HG02678 (cell line): ENCODE data around the gene EGLN3.
A peak's percentile ranks its signal among the peaks of the same experiment; 100 is the strongest.
"Not testable (repeated sequence)": the region's sequence is repeated elsewhere in the genome, so short reads cannot be mapped to it uniquely, and the experiment has no call there.

ENCODE experiments used
- ATAC-seq: cut with Tn5 transposase; IDR thresholded peaks from one replicate; pipeline ENCODE4 v1.9.1; 2021; ENCODE audit warnings: mild to moderate bottlenecking, moderate library complexity; ENCODE audit not compliant: unreplicated experiment

The EGLN3 gene

DNA sequence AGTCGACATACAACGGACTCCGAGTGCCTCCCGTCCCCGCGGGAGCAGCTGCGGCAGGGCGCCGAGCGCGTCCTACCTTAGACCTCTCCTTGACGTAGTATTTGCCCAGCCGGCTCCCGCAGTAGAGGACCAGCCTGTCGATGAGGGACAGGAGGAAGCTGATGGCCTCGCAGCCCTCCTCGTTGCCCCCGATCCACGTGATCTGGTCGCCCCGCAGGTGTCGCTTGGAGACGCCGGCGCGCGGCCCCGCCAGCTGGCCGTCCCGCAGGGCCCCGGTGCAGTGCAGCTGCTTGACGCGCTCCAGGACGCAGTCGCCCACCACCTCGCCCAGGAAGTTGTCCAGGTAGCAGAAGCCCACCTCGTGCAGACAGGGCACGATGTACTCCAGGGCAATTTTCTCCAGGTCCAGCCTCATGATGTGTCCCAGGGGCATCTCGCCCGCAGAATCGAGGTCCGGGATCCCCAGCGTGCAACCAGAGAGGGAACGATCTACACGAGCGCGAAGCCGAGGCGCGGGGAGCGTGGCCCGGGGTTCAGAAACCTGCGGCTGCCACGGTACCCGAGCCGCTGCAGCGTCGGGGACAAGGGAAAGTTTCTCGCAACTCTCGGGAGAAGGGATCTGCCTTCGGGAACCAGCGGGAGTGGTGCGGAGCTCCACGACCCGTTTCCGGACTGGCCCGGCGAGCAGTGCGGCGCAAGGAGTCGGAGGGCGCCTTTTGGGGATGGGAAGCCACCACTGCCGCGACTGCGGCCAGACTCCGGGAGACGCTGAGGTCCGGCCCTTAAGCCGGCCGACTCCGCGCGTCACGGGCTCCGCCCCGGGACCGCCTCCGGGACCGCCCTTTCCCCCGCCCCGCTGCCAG is at the start of gene EGLN3:
Gene EGLN3 (minus strand): TSS at position 755 of the 863 bp plus-strand sequence. CDS start 322 bp downstream, at position 433.
- peak; percentile 88 for ATAC-seq

DNA sequence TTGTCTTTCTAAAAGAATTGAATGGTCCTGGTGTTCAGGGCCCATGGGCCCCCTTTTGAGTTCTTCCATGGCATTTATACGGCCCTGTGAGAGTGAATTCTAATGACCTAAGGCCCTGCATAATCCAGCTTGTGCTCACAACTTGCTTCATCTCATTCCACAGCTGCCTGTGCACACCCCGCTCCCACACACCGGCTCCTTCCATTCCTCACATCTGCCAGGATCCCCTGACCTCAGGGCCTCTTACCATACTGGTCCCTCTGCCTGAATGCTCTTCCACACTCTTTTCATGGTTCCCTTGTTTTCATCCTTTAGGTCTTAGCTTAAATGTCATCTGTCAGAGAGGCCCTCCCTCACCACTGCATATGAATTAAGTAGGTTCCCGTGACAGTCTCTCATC is 49.5 kb upstream of the EGLN3 start:
- ATAC-seq = no peak

DNA sequence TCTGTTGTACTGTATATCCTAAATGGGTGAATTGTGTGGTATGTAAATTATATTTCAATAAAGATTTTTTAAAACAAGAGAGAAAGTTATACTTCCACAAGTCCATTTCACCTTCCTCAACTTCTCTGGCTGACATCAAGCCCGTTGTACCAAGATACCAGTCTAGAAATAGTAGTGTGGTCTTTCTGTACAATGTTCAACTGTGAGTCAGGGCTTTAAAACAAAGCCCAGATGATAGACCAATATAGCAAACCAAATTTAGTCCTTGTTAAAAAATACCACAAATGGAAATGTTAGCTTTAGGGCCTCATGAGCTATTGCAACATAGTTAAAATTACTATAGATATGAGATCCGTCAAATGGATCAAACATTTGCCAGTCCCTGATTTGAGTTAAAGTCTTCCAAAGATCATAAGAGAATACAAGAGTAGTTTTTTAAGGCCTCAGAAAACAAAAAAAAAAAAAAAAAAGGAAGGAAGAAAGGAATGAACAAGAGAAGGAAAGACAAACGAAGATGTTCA is 49.0 kb upstream of the EGLN3 start:
- no peak for ATAC-seq

DNA sequence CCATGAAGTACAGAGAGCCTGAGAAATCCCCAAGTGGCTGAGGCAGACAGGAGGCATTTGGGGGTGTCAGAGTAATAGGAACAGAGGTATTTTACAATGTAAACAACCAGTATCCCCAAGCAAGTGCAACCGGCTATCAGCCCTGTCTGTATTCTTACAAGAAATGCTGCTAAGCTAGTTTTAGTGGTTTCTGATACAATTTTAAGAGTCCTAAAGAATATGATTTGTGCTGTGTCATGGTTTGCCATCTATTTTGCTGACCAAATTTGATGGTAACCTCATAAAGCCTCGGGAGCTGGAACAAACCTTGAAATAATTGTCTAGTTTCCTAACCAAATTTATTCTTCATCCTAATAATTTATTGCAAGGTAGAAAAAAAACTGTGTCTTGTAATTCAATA is 46.7 kb upstream of the EGLN3 start:
- ATAC-seq = no peak

DNA sequence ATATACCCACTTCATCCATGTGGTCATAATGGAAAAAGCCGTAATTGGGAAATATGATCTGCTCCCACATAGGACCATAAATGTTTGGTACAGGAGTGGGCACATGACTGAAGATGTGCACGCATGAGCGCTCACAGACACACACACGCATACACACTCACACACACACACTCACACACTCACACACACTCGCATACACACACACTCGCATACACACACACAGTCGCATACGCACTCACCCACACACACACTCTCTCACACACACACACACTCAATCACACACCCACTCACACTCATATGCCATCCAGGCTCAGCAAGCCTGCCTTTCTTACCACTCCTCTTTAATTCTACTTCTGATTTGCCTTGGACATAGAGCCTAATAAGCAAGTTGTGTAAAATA is 45.6 kb upstream of the EGLN3 start:
- ATAC-seq = no peak

DNA sequence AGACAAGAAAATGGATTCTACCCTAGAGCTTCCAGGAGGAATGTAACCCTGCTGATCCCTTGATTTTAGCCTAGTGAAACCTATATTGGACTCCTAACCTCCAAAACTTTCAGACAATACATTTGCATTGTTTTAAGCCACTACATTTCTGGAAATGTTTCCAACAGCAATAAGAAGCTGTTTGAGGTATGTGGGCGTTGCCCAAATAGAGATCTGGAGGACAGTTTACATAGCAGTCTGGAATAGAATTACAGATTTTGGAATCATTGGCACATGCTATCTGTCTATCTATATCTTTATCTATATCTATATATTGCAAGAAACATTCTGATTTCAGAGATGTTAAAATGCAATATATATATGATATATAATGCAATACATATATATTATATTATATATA is 42.4 kb upstream of the EGLN3 start:
- no peak for ATAC-seq

DNA sequence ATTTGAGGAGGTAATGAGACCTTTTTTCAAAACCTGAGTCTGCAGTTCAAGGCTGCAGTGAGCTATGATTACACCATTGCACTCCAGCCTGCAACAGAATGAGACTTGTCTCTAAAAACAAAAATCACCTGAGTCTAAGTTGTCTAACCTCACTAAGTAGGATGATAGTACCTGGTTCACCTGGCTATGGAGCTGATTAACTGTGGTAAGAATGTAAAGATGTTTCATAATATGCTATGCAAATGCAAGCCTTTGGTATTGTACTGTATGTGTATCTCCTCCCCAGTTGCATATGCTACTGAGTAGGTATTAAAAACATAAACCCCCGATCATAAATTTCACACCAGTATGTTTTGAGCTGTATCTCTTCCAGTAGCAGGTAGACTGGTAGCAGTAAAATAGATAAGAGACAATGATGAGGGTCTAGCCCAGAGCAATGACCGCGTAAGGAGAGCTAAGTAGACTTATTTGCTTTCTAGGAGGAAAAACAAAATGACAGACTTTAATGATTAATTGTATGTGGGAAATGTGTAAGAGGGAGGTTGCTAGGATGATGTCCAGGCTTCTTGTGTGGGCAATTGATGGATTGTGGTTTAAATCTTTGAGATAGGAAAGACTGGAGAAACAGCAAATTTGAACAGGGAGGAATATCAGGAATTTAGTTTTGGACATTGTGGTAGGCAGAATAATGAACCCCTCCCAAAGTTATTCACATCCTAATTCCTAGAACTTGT is 41.6 kb upstream of the EGLN3 start:
- ATAC-seq = no peak

DNA sequence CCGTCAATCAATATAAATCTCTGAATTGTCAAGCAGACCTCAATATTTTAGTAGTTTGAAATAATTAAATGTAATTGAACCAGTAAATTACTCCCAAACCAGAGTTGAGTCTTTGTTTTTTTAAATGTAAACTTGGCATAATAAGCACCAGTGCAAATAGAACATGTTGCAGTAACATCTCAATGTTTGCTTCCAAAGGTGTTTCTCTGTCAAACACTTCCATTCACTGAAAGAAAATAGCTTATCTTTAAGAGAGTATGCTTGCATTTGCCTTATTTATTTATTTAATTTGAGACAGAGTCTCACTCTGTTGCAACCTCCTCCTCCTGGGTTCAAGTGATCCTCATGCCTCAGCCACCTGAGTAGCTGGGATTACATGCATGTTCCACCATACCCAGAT is 39.9 kb upstream of the EGLN3 start:
- ATAC-seq = no peak

DNA sequence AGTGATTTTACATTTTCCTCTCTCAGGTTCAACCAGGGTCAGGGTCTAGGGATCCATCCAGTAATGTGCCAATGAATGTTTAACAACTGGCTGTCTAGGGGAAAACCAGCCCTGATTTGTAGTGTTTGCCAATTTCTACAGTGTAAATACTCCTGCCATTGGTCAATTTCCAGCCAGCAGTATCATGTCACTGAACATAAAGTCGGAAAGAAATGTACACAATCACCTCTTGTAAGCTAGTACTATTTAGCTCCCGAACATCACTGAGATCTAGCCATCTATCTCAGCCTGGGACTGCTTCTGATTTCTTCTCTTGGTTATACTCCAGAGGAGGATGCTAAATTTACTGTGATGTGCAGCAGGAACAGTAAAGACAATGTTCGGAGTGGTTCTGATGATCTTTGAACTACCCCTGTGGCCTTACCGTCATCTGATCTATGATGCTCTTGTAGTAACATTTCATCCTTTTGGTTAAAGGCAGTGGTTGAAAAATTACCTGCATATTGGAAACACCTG is 36.7 kb upstream of the EGLN3 start:
- no peak for ATAC-seq

DNA sequence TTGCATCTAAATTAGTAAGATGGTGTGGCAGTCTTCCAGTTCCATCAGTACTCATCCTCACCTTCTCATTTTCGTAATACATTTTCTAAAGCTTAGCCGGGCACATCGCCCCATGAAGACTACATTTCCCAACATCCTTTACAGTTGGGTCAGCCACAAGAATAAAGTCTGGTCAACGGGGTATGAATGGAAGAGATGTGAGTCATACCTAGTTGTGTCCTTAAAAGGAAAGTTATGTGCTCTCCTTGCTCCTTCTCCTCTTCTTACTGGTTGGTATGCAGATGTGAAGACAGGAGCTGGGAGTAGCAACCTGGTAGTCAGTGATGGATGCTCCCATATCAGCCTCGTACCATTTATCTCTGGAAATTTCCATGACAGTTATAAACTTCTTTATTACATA is 35.9 kb upstream of the EGLN3 start:
- no peak for ATAC-seq

DNA sequence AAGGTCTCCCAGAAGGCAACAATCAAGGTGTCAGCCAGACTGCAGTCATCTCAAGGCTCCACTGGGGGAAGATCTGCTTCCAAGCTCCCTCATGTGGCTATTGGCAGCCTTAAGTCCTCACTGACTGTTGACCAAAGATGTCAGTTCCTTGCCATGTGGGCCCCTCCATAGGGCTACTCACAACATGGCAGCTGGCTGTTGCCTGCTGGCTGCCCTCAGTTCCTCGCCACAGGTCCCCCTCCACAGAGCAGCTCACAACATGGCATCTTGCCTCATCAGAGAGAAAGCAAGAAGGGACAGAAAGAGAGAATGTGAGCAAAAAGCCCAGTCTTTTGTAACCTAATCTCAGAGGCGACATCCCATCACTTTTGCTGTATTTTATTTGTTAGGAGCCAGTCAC is 34.4 kb upstream of the EGLN3 start:
- ATAC-seq = no peak

DNA sequence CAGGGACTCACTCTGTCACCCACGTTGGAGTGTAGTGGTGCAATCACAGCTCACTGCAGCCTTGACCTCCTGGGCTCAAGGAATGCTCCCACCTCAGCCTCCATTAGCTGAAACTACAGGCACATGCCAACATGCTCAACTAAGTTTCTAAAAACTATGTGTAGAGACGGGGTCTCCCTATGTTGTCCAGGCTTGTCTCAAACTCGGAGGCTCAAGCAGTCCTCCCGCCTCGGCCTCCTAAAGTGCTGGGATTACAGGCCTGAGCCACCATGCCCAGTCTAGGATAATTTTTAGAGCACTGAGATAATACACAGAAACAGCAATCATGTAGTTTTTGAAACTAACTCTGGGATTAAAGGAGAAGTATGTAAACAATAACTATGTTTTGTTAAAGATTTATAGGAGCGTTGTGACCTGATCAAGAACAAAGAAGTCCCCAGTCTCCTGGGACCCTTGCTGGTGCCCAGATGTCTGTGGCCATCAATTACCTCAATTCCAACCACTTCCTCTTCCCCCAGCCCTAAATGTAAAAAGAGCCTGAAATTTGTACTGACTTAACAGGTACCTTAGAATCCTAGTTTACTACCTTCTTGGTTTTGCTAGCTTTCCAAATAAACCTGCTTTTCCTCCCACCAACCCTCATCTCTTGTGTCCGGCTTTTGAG is 28.9 kb upstream of the EGLN3 start:
- peak; percentile 81 for ATAC-seq

DNA sequence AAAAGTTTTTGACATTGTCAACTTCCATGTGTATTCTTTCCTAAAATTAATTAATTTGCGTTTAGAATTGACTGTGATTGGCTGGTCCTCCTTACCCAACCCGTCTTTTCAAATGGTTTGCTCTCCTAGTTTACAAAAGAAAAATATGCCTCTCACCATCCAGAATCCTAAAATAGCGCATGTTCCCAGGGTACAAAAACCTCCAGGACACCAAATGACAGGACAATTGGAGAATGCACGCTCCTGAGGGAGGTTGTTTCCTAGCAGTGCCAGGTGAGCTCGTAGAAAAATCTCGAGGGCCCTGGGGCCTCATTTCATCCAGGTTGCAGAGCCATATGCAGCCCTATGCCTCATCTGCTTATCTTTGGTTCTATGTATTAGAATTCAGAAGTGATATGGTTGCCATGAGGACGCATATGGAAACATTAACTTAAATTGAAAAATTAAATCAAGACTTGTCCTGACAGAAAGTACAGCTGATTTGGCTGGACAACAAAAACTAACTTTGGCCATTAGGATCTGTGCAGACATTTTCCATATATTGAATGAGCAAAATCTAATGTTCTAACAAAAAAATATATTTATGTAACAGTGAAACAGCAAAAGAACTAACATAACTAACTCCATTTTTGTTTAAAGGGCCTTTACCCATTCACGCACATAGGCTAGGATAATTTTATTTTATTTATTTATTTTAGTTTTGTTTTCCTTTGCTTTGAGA is 28.2 kb upstream of the EGLN3 start:
- ATAC-seq = no peak

DNA sequence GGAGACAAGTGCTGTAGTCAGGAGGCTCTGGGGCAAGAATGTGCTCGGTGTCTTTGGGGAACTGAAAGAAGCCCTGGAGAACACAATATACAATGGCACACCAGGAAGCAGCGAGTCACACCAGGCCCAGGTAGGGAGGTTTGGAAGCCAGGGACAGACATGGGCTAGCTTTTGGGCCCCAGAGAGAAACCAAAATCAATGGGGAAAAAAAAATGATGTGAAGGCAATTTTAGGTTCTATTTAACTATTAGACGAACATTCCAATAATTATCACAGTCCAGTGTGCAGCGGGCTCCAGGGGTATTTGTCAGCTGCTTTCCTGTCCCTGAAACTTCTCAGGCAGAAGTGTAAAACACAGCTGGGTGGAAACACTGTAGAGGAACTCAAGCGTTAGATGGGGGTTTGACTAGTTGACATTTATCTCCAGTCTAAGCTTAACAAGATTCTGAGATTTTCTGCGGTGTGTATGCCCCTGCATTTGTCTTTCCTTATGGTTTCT is 21.8 kb upstream of the EGLN3 start:
- ATAC-seq = peak; percentile 87

DNA sequence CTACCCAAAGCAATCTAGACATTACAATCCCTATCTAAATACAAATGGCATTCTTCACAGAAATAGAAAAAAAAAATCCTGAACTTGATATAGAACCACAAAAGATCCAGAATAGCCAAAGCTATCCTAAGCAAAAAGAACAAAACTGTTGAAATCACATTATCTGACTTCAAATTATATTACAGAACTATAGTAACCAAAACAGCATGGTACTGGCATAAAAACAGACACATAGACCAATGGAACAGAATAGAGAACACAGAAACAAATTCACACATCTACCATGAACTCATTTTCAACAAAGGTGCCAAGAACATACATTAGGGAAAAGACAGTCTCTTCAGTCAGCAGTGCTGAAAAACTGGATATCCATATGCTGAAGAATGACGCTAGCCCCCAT is 19.0 kb upstream of the EGLN3 start:
- ATAC-seq = not testable (repeated sequence)

DNA sequence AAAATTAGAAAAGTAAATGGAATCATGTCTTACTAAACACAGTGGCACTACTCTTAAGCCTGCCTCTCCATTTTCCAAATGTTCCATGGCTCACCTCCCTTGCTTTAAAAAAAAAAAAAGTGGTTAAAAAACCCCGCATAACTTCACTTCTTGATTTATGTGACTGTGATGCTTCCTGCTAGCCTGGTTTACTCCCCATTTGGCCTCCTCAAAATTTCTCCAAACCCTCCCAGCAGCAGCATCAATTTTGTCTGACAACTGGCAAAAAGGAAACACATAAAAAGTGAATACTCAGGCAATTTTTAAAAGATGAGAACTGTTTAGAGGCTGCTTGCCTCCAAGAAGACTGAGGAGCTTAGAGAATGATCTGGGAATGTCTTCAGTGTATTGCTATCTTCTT is 17.8 kb upstream of the EGLN3 start:
- ATAC-seq = no peak

DNA sequence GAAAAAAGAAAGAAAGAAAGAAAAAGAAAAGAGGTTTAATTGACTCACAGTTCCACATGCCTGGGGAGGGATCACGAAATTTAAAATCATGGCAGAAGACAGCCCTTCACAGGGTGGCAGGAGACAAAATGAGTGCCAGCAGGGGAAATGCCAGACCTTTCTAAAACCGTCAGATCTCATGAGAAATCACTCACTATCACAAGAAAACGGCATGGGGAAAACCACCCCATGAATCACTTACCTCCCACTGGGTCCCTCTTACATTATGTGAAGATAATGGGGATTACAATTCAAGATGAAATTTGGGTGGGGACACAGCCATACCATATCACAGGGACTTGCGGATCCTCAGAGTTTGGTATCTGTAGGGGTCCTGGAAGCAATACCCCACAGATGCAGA is 16.3 kb upstream of the EGLN3 start:
- ATAC-seq = no peak

DNA sequence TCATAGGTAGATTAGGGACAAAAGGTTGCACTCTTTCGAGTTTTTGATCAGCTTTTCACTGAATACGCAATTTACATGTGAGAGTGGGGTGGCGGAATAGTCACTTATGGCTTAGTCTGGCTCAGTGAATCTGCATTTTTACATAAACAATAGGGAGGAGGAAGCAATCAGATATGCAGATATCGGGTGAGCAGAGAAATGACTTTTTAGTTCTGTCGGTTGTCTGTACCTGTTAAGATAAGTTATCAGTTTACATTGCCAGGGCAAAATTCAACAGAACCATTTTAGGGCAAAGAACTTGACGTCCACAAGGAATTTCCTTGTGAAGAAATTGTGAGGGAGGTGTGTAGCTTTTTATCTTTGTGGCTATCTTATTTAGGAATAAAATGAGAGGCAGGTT is 15.4 kb upstream of the EGLN3 start:
- no peak for ATAC-seq

DNA sequence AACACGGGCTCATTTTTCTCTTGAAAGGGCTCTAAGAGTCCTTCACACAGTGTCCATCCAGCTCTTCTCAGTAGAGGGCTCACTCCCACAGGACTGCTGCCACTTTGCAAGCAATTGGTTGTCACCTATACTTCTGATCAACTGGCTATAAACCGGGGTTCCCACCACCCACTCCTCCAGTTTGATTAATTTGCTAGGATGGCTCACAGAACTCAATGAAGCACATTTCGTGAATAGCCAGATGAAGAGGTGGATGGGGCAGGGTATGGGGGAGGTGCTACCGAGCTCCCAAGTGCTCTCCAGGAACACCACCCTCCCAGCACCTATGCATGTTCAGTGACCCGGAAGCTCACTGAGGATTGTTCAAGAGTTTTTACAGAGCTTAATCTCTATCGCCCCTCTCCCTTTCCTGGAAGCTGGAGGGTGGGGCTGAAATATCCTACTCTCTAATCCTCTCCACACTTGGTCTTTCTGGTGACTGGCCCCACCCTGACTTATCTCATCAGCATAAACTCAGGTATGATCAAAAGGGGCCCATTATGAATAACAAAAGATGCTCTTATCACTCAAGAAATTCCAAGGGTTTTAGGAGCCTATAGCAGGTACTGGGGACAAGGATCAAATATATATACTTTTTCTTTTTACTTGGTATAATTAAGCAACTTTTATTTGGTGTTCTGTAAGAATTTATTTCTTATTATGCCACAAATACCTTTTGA is 13.9 kb upstream of the EGLN3 start:
- no peak for ATAC-seq

DNA sequence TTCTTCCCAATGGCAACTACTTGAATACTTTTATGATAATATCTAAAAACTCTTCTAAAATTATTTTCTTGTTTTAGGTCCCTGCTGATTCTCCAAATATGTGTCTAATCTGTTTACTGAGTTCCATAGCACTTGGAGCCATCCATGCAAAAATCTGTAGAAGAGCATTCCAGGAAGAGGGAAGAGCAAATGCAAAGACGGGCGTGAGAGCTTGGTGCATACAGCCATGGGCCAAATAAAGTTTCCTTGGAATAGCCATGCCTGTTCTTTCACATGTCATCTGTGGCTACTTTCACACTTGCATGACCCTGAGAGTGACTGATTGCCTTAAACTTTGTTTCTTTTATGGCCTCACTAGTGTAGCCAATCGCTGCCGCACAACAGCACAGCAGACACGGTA is 13.0 kb upstream of the EGLN3 start:
- ATAC-seq = no peak
